HG03565 (cell line): ENCODE measurements around the gene SCML1.

ENCODE experiments used
- ATAC-seq: cut with Tn5 transposase; IDR thresholded peaks from one replicate; pipeline ENCODE4 v1.9.1; 2021; ENCODE audit warnings: mild to moderate bottlenecking, moderate library complexity; ENCODE audit not compliant: unreplicated experiment

SCML1 gene

GRCh38 chrX:17788956-17789562 lies 51.8 kb downstream of the SCML1 start:
- ATAC-seq = no peak

- no peak for ATAC-seq
Measured at GRCh38 chrX:17792826-17793225, 55.5 kb downstream of the SCML1 start.

GRCh38 chrX:17798921-17799320 lies 61.6 kb downstream of the SCML1 start:
- no peak for ATAC-seq

- ATAC-seq = no peak
Measured at GRCh38 chrX:17801431-17801830, 64.1 kb downstream of the SCML1 start.

- ATAC-seq = no peak
Measured at GRCh38 chrX:17802756-17803155, 65.5 kb downstream of the SCML1 start.

GRCh38 chrX:17803449-17803848 lies 66.2 kb downstream of the SCML1 start:
- no peak for ATAC-seq
